Breast epithelium (tissue), 4 donors: ENCODE results near the gene ARHGAP36. TPM values are rescaled to one million over a fixed set of nuclear protein-coding genes. Genes with fewer than 3 reads are reported as not detected.

Experiments used
- DNase-seq, 2 donors: peaks; one replicate each; pipeline ENCODE4 v3.0.0-alpha.2; 2019; ENCODE audit warnings: low spot score in 2 of 2
- H3K27ac ChIP-seq, 2 donors: fragments of 200-600 bp; sonication (generic) in 1 of 2; one replicate each; pipeline ENCODE4 v1.5.1; 2016 to 2019; ENCODE audit warnings: mild to moderate bottlenecking in 1 of 2
- H3K27me3 ChIP-seq, 2 donors: fragments of 200-600 bp; sonication (generic) in 1 of 2; one replicate each; pipeline versions ENCODE4 v1.5.1 to v1.6.0; 2017 to 2019; ENCODE audit warnings: control low read depth in 1 of 2, mild to moderate bottlenecking in 1 of 2
- H3K36me3 ChIP-seq: fragments of 200-600 bp; one replicate; pipeline ENCODE4 v1.5.1; 2019
- H3K4me1 ChIP-seq, 2 donors: fragments of 200-600 bp; sonication (generic); one replicate each; pipeline ENCODE4 v1.5.1; 2016 to 2019; ENCODE audit warnings: control low read depth in 1 of 2
- H3K4me3 ChIP-seq, 3 donors: fragments of 200-600 bp; sonication (generic); 1 replicate in 2 of 3; 2 replicates in 1 of 3; pipeline ENCODE4 v1.5.1; 2016 to 2019; ENCODE audit warnings: mild to moderate bottlenecking in 3 of 3, moderate library complexity in 2 of 3
- H3K9me3 ChIP-seq, 2 donors: fragments of 200-600 bp; sonication (generic) in 1 of 2; one replicate each; pipeline ENCODE4 v1.5.1; 2016 to 2019; ENCODE audit warnings: control low read depth in 1 of 2
- CTCF ChIP-seq, 3 donors: fragments of 450-650 bp; IDR thresholded peaks; one replicate each; pipeline ENCODE4 v1.5.1; 2016 to 2017; ENCODE audit warnings: antibody characterized with exemption in 3 of 3, mild to moderate bottlenecking in 3 of 3, moderate library complexity in 3 of 3
- POLR2A ChIP-seq: fragments of 450-650 bp; IDR thresholded peaks from one replicate; pipeline ENCODE4 v1.6.1; 2016; ENCODE audit warnings: antibody characterized with exemption, mild to moderate bottlenecking, moderate library complexity
- POLR2AphosphoS5 ChIP-seq, 3 donors: sonication (generic); formaldehyde crosslinking; IDR thresholded peaks; one replicate each; pipeline ENCODE4 v1.6.1; 2017; ENCODE audit warnings: antibody characterized with exemption in 3 of 3
- intact Hi-C: fragments of 100-400 bp; cut with DNase I; formaldehyde crosslinking; loops from one replicate; pipeline ENCODE4 v1.15.1; 2023; ENCODE audit warnings: low total_unique reads
- total RNA-seq, 3 donors: library from RNA; depleted of rRNA; stranded (reverse); fragments of >200 nt; gene quantifications; one replicate each; pipeline ENCODE4 v1.1.0, GENCODE V29; 2016

The ARHGAP36 gene
- total RNA-seq, 3 donors from 2014 or later = 0.32 to 119 (median 10.0) TPM

- Histone ChIP-seq H3K27ac (no peak overlapping the region), H3K4me3 (no peak overlapping the region), H3K36me3 (no peaks in the 10 kb centered on the region), H3K9me3 (no peaks in the 10 kb centered on the region), H3K27me3 (peaks cover 0 to 91% of the 10 kb centered on the region in 2 donors), H3K4me1 (no peaks in the 10 kb centered on the region)
- DNase-seq = no peak
- intact Hi-C loops = no loop called here
- TF ChIP-seq POLR2AphosphoS5 (IDR thresholded peaks at IDR 0.05) = no peak
- no peak for TF ChIP-seq CTCF (IDR thresholded peaks at IDR 0.05)
- no peak for TF ChIP-seq POLR2A
These were observed 11.0 kb upstream of the ARHGAP36 start for GRCh38 chrX:131047180-131047579.

GRCh38 chrX:131053076-131053475 lies 5.1 kb upstream of the ARHGAP36 start:
- Histone ChIP-seq H3K27ac (no peak overlapping the region), H3K36me3 (no peaks in the 10 kb centered on the region), H3K9me3 (no peaks in the 10 kb centered on the region), H3K4me3 (no peak overlapping the region), H3K27me3 (peaks cover 0 to 93% of the 10 kb centered on the region in 2 donors), H3K4me1 (no peaks in the 10 kb centered on the region)
- DNase-seq = no peak
- intact Hi-C loops = no loop called here
- TF ChIP-seq POLR2A (no peak), CTCF (IDR thresholded peaks at IDR 0.05) (no peak)

- no peaks in the 10 kb centered on the region for H3K4me1 ChIP-seq
- H3K27me3 ChIP-seq = peaks cover 0 to 93% of the 10 kb centered on the region in 2 donors
- no peak for DNase-seq
- TF ChIP-seq POLR2A = no peak
- no peak for TF ChIP-seq POLR2AphosphoS5 (IDR thresholded peaks at IDR 0.05)
- TF ChIP-seq CTCF (IDR thresholded peaks at IDR 0.05) = no peak
- no peak overlapping the region for H3K4me3 ChIP-seq
- no peak overlapping the region for H3K27ac ChIP-seq
- H3K9me3 ChIP-seq = no peaks in the 10 kb centered on the region
- H3K36me3 ChIP-seq = no peaks in the 10 kb centered on the region
- intact Hi-C loops = no loop called here
These were observed 3.2 kb upstream of the ARHGAP36 start for GRCh38 chrX:131054906-131055305.

GRCh38 chrX:131057706-131058105 lies 440 bp upstream of the ARHGAP36 start:
- DNase-seq = no peak

GRCh38 chrX:131059246-131059645 lies 1.1 kb downstream of the ARHGAP36 start:
- no peaks in the 10 kb centered on the region for H3K9me3 ChIP-seq
- no peaks in the 10 kb centered on the region for H3K36me3 ChIP-seq
- intact Hi-C loops = no loop called here
- H3K27me3 ChIP-seq = peaks cover 0 to 81% of the 10 kb centered on the region in 2 donors
- DNase-seq = no peak
- TF ChIP-seq POLR2A (no peak), POLR2AphosphoS5 (IDR thresholded peaks at IDR 0.05) (no peak), CTCF (IDR thresholded peaks at IDR 0.05) (no peak)
- H3K4me3 ChIP-seq = no peak overlapping the region
- H3K4me1 ChIP-seq = no peaks in the 10 kb centered on the region
- no peak overlapping the region for H3K27ac ChIP-seq

More at GRCh38 chrX:131057706-131058105, 440 bp upstream of the ARHGAP36 start:
- no peaks in the 10 kb centered on the region for H3K9me3 ChIP-seq
- H3K27ac ChIP-seq = no peak overlapping the region
- H3K4me1 ChIP-seq = no peaks in the 10 kb centered on the region
- intact Hi-C loops = no loop called here
- H3K4me3 ChIP-seq = no peak overlapping the region
- H3K36me3 ChIP-seq = no peaks in the 10 kb centered on the region
- peaks cover 0 to 82% of the 10 kb centered on the region in 2 donors for H3K27me3 ChIP-seq
- TF ChIP-seq POLR2A = no peak
- TF ChIP-seq CTCF (IDR thresholded peaks at IDR 0.05) = no peak
- TF ChIP-seq POLR2AphosphoS5 (IDR thresholded peaks at IDR 0.05) = no peak
